Fibroblast of pulmonary artery (primary cell): ENCODE measurements around the gene PES1.
A peak's percentile ranks its signal among the peaks of the same experiment; 100 is the strongest.

Experiments used
- DNase-seq: peaks from one replicate; pipeline ENCODE4 v3.0.0-alpha.2; 2010; ENCODE audit warnings: low read depth
- H3K4me3 ChIP-seq: replicated peaks from 2 replicates; pipeline ENCODE4 v1.5.1; 2011; ENCODE audit warnings: low read depth, mild to moderate bottlenecking, control low read depth, low read length, moderate library complexity
- TF ChIP-seq, protein P1 (sequence below): IDR thresholded peaks from 2 replicates; pipeline ENCODE4 v1.5.1; 2011; ENCODE audit warnings: mild to moderate bottlenecking, control low read depth, low read length, inconsistent platforms; ENCODE audit errors: missing control alignments

The PES1 gene

DNA sequence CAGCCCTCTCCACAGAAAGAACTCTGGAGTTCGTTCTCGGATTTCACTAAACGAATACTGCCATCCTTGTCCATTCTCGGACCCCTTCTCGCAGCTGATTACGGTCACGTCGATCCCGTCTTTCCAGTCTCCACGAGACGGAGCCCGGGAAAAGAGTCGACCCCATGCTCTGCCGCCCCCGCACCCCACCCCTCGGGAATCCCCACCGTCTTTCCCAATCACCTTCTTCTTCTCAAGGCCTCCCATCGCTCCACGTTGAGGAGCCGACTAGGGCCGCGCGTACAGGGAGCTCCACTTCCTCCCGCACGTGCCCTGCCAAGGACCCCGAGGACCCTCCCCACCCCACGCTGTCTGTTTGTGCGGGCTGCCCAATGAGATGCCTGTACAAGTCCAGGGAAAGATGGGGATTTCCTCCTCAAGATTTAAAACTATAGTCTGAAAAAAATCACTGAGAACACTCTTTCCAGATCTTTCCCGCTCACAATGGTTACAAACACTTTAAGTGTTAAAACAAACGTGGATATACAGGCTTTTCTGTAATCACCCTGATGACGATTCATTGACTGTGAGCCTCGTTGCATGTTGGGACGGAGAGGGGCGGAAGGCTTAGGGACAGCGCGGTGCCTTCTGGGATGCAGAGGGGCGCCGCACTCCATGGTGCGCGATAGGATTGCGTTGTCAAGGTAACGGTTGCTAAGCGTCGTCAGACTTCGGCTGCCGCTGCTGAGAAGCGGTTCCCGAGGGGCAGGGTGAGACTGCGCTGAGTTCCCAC is at the start of gene PES1:
PES1 (minus strand) TSS at position 323 of the 772 bp plus-strand sequence; CDS start at position 246, 77 bp downstream.
- H3K4me3 ChIP-seq = peak within 1 kb of the TSS; percentile 100
- DNase-seq = peak; percentile 100
- TF ChIP-seq, protein P1, sequence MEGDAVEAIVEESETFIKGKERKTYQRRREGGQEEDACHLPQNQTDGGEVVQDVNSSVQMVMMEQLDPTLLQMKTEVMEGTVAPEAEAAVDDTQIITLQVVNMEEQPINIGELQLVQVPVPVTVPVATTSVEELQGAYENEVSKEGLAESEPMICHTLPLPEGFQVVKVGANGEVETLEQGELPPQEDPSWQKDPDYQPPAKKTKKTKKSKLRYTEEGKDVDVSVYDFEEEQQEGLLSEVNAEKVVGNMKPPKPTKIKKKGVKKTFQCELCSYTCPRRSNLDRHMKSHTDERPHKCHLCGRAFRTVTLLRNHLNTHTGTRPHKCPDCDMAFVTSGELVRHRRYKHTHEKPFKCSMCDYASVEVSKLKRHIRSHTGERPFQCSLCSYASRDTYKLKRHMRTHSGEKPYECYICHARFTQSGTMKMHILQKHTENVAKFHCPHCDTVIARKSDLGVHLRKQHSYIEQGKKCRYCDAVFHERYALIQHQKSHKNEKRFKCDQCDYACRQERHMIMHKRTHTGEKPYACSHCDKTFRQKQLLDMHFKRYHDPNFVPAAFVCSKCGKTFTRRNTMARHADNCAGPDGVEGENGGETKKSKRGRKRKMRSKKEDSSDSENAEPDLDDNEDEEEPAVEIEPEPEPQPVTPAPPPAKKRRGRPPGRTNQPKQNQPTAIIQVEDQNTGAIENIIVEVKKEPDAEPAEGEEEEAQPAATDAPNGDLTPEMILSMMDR = no peak

GRCh38 chr22:30640839-30641430 is 49.2 kb upstream of the PES1 start:
- no peak overlapping the region for H3K4me3 ChIP-seq
- DNase-seq = no peak
- TF ChIP-seq, protein P1 = no peak

- TF ChIP-seq, protein P1 = no peak
- DNase-seq = no peak
- no peak overlapping the region for H3K4me3 ChIP-seq
Observed at GRCh38 chr22:30640361-30640760, 48.7 kb upstream of the PES1 start.

- no peak for DNase-seq
- TF ChIP-seq, protein P1 = no peak
- peak overlapping the region; percentile 14 for H3K4me3 ChIP-seq
Observed at GRCh38 chr22:30637701-30638114, 46.0 kb upstream of the PES1 start.

DNA sequence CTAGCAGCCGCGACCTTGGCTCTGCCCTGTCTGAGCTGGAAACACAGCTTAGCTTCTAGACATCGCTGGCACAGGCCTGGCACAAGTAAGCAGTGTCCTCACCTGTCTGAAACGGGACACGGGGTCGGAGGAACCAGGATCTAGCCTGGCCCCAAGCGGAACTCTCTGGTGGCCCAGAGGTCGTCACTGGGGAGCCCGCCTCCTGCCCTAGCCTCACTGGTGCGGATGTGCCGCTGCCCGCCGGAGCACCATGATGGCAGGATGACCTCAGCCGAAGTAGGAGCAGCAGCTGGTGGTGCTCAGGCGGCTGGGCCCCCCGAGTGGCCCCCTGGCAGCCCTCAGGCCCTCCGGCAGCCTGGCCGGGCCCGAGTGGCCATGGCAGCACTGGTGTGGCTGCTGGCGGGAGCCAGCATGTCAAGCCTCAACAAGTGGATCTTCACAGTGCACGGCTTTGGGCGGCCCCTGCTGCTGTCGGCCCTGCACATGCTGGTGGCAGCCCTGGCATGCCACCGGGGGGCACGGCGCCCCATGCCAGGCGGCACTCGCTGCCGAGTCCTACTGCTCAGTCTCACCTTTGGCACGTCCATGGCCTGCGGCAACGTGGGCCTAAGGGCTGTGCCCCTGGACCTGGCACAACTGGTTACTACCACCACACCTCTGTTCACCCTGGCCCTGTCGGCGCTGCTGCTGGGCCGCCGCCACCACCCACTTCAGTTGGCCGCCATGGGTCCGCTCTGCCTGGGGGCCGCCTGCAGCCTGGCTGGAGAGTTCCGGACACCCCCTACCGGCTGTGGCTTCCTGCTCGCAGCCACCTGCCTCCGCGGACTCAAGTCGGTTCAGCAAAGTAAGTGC is 44.7 kb upstream of the PES1 start:
- TF ChIP-seq, protein P1 = no peak
- H3K4me3 ChIP-seq = peak overlapping the region; percentile 62
- DNase-seq = no peak

DNA sequence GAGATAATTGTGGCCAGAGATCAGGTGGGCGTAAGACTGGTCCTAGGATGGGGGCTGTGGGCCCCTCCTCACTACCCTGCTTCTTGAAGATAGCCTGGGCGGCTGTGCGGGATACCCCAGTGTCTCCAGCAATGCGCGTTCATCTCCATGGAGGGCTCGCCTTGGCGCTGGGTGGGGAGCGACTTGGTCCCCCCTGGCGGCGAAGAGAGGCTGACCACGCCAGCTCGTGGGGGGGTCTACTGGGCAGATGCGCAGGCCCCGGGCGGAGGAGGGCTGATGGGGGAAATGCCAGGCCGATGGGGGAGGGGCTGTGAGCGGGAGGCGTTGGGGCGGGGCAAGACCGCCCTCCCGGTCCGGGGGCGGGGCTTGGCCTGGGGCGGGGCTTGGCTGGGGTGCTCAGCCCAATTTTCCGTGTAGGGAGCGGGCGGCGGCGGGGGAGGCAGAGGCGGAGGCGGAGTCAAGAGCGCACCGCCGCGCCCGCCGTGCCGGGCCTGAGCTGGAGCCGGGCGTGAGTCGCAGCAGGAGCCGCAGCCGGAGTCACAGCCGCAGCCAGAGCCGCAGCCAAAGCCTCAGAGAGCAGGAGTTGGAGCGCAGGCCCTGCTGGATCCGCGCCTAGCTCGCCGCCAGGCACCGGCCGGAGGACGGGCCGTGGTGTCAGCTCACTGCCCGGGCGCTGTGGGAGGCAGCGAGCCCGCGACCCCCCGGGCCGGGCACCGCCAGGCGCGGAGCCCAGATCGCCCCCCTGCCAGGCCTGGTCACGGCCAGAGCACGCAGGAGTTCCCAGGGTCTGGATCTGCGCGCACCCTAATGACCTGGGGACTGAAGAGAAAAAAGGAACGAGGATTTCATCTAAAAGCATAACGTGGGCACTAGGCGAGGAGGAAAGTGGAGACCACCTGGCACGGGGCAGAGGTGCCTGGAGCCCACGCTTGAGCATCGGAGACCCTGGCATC is 43.8 kb upstream of the PES1 start, which contains the start of gene SLC35E4:
SLC35E4 (plus strand) TSS at position 509 of the 953 bp plus-strand sequence. CDS start 670 bp downstream, outside the sequence.
- peak within 1 kb of the TSS; percentile 62 for H3K4me3 ChIP-seq
- DNase-seq = peak; percentile 90
- TF ChIP-seq, protein P1 = peak; percentile 24
